Colon (tissue), 2 donors: Measurements from ENCODE around the gene PRKCD.

Experiments used
- FAIRE-seq: peaks from 2 replicates; lab custom pipeline; 2012; peaks lifted over from hg19 to GRCh38; lab: Jason Lieb, UNC
- donor health status: control.
- donor health status: control.

The PRKCD gene

GRCh38 chr3:53190659-53191058, 29.6 kb downstream of the PRKCD start:
- FAIRE-seq: no peak

- FAIRE-seq: no peak
Observed at GRCh38 chr3:53191836-53192480, 30.9 kb downstream of the PRKCD start.

DNA sequence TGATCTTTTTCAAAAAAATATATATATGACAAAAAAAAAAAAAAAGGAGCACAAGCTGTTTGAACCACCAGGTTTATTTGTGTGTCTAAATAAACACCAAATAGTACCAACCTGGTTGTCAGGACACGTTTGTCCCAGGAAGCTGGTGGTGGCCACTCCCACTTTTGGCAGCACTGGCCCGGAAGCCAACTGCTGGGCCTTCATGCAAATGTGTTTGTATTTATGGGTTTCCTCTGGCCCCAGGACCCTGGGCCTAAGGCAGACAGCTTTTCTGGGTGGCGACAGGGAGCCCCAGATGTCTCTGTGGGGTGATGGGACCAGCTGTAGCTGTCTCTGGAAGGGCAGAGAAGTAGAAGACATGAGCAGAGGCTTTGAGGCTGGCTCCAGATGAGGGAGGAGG, 31.6 kb downstream of the PRKCD start:
- FAIRE-seq: no peak

GRCh38 chr3:53193466-53194209, 32.6 kb downstream of the PRKCD start:
- FAIRE-seq: no peak

DNA sequence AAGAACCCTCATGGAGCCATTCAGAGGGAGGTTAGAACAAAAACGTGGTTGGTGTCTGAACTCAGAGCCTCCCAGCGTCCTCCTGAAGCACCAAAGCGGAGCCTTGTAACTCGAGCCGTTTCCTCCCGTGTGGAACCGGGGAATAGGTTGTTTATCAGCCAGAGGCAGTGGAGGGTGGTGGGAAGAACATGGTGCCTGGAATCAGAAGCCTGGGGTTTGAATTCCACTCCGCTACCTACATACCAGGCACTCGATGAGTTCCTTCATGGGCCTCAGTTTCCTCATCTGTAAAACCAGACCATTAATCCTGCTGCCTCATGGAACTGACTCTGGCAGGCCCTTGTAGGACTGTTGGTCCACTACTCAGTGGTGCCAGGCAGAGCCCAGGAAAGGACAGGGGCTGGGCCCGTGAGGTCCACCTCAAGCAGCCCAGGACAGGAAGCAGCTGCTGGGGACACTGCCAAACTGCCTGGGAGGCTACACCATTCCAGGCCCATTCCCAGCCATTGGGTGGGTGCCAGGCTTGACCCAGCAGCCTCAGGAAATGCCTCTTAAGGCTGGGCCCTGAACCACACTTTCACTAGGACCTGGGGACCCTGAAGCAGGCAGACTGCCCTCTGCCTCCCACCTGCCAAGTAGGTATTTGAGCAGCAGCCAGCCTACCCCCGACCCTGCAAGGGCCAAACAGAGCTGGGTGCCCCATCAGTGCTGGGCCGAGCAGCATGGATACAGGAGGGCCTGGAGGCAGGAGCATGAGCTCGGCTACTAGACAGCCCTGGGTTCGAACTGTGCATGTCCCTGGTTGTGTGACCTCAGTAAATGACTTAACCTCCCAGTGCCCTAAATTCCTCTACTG, 33.4 kb downstream of the PRKCD start:
- no peak for FAIRE-seq

- no peak for FAIRE-seq
Observed at GRCh38 chr3:53195066-53195450, 34.0 kb downstream of the PRKCD start.

GRCh38 chr3:53195602-53196574, 34.9 kb downstream of the PRKCD start:
- no peak for FAIRE-seq

- FAIRE-seq: no peak
Observed at GRCh38 chr3:53196575-53197407, 35.8 kb downstream of the PRKCD start.

GRCh38 chr3:53198256-53198977, 37.4 kb downstream of the PRKCD start:
- no peak for FAIRE-seq

DNA sequence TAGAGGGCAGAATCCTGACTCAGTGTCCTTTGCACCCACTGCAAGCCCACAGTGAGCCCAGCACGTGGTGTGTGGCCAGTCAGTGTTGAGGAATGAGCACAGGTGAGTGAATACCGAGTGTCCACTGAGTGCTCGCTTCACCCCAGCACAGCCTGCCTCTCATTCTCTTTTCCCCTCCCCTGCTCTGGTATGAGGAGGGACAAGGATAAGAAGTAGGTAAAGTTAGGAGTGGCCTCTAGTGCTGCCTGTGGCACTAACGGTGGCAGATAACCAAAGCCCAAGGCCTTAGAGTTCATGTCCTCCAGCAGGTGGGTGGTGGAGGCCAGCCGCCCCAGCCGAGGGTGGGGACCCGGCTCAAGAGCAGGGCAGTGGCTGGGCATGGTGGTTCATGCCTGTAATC, 38.0 kb downstream of the PRKCD start:
- no peak for FAIRE-seq

- FAIRE-seq: no peak
Observed at GRCh38 chr3:53199834-53200233, 38.8 kb downstream of the PRKCD start.

DNA sequence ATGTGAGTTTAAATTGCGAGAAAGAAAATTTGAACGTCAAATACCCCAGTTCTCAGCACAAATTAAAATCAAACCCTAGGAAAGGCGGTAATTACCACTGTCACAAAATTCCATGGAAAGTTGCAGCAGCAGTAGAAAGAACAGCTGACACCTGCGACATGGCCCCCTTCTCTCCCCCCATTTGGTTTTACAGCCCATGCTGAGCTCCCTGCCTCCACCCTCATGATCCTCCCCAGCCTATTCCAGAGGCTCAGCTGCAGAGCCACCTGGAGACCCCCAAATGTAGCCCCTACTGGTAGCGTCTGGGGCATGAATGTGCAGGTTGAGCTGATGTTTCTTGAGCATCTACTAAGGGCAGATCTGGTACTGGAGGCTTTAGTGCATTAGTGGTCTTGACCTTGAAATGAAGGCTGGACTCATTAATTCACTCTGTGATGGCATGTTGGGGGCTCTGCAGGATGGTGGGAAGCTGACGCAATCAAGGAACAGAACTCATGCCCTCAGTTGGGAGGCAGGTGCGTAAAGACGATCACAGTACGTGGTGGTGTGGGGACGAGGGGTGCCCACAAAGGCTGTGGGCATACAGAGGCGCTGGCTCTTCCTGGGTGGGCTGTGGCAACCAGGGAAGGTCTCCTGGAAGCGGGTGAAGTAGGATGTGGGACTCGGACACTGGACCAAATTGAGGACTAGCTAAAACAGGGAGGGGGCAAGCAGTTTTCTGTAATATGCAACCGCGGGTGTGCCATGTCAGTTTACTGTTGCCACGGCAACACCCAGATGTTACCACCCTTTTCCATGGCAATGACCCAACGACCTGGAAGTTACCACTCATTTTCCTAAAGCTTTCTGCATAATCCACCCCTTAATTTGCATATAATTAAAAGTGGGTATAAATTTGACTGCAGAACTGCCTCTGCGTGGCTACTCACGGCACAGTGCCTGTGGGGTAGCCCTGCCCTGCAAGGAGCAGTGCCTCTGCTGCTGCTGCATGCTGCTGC, 39.8 kb downstream of the PRKCD start:
- no peak for FAIRE-seq

GRCh38 chr3:53202331-53203015, 41.5 kb downstream of the PRKCD start:
- FAIRE-seq: no peak

DNA sequence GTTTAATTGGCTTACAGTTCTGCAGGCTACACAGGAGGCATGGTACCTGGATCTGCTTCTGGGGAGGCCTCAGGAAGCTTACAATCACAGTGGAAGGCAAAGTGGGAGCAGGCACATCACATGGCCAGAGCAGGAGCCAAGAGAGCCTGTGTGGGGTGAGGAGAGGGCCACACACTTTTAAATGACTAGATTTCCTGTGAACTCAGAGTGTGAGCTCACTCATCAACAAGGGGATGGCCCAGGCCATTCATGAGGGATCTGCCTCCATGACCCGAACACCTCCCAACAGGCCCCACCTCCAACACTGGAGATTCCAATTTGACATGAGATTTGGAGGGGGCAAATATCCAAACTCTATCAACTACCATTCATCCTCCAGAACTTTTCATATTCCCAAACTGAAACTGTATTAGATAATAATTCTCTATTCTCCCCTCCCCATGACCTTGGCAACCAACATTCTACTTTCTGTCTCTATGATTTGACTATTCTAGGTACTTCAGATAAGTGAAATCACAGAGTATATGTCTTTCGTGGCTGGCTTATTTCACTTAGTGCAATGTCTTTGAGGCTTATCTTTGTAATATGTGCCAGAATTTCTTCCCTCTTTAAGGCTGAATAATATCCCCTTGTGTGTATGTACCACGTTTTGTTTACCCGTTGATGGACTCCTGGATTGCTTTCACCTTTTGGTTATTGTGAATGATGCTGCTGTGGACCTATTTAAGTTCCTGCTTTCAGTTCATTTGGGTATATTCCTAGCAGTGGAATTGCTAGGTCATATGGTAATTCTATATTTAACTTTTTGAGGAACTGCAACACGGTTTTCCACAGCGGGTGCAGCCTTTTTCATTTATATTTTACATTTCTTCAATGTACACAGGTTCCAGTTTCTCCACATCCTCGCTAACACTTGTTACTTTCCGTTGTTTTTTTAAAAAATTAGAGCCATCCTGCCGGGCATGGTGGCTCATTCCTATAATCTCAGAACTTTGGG, 51.0 kb downstream of the PRKCD start:
- no peak for FAIRE-seq

DNA sequence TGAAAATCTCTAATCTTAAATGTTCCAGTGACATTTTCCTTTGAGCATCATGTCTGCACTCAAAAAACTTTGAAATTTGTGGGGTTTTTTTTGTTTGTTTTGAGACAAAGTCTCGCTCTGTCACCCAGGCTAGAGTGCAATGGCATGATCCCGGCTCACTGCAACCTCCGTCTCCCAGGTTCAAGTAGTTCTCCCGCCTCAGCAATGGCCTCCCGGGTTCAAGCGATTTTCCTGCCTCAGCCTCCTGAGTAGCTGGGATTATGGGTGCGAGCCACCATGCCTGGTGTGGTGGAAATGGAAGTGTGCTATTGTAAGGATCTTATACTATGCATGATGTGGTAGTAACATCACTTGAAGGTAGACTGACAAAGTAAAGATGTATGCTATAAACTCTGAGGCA, 52.3 kb downstream of the PRKCD start:
- FAIRE-seq: no peak

- FAIRE-seq: no peak
Observed at GRCh38 chr3:53215816-53216215, 54.8 kb downstream of the PRKCD start.

DNA sequence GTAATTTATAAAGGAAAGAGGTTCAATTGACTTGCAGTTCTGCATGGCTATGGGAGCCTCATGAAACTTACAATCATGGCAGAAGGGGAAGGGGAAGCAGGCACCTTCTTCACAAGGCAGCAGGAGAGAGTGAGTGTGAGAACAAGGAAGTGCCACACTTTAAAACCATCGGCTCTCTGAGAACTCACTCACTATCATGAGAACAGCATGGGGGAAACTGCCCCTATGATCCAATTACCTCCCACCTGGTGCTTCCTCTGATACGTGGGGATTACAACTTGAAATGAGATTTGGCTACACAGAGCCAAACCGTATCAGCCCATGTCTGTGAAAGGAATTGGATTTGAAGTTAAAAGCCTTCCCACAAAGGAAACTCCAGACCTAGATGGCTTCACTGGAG, 55.7 kb downstream of the PRKCD start:
- no peak for FAIRE-seq
